HepG2 (cell line): ENCODE results near the gene ADGRG6. TPM values are rescaled to one million over a fixed set of nuclear protein-coding genes. Genes with fewer than 3 reads are reported as not detected.

Experiments
- AKAP8 ChIP-seq: sonication (generic); formaldehyde crosslinking; IDR thresholded peaks from 2 replicates; pipeline ENCODE4 v1.5.1; 2020; ENCODE audit warnings: mild to moderate bottlenecking, missing genetic modification reagents
- CEBPG ChIP-seq: IDR thresholded peaks from 2 replicates; pipeline ENCODE4 v1.6.1; 2016
- FOXA1 ChIP-seq, 2 experiments: fragments of 450-650 bp in 1 of 2; sonication (generic) in 1 of 2; formaldehyde crosslinking in 1 of 2; IDR thresholded peaks; 2 replicates each; pipeline versions ENCODE4 v1.4.0 to v1.6.1; 2016 to 2020; ENCODE audit warnings: missing genetic modification reagents in 1 of 2
- FOXP1 ChIP-seq, 2 experiments: fragments of 450-650 bp in 1 of 2; IDR thresholded peaks; 2 replicates each; pipeline ENCODE4 v1.6.1; 2017 to 2018; ENCODE audit warnings: antibody characterized with exemption in 1 of 2
- HMG20A ChIP-seq: IDR thresholded peaks from 2 replicates; pipeline ENCODE4 v1.6.1; 2016; ENCODE audit warnings: borderline replicate concordance
- HNF4A ChIP-seq: sonication (generic); formaldehyde crosslinking; IDR thresholded peaks from 2 replicates; pipeline ENCODE4 v1.4.0; 2020; ENCODE audit warnings: missing genetic modification reagents
- JARID2 ChIP-seq: sonication (generic); formaldehyde crosslinking; IDR thresholded peaks from 2 replicates; pipeline ENCODE4 v1.8.1; 2023; ENCODE audit warnings: missing genetic modification reagents, inconsistent platforms; ENCODE audit not compliant: insufficient replicate concordance
- MATR3 ChIP-seq: sonication (generic); formaldehyde crosslinking; IDR thresholded peaks from 2 replicates; pipeline ENCODE4 v1.4.0; 2020; ENCODE audit warnings: missing genetic modification reagents
- MED1 ChIP-seq: sonication (generic); formaldehyde crosslinking; IDR thresholded peaks from 2 replicates; pipeline ENCODE4 v1.4.0; 2020; ENCODE audit warnings: missing genetic modification reagents
- NFYC ChIP-seq: IDR thresholded peaks from 2 replicates; pipeline ENCODE4 v1.6.1; 2016; ENCODE audit warnings: missing genetic modification reagents, missing compliant biosample characterization
- SIX1 ChIP-seq: sonication (generic); formaldehyde crosslinking; IDR thresholded peaks from 2 replicates; pipeline ENCODE4 v1.4.0; 2020; ENCODE audit warnings: missing genetic modification reagents, borderline replicate concordance
- SOX5 ChIP-seq: IDR thresholded peaks from 2 replicates; pipeline ENCODE4 v1.6.1; 2016; ENCODE audit warnings: borderline replicate concordance
- SP5 ChIP-seq: IDR thresholded peaks from 2 replicates; pipeline ENCODE4 v1.6.1; 2016; ENCODE audit warnings: low read depth, borderline replicate concordance
- SUZ12 ChIP-seq: fragments of 150-350 bp; IDR thresholded peaks from 2 replicates; pipeline ENCODE4 v1.6.1; 2014; ENCODE audit warnings: low read depth, low read length
- TBX3 ChIP-seq: fragments of 450-650 bp; IDR thresholded peaks from 2 replicates; pipeline ENCODE4 v1.6.1; 2017; ENCODE audit warnings: antibody characterized with exemption, mild to moderate bottlenecking, inconsistent platforms, borderline replicate concordance
- TSC22D2 ChIP-seq: sonication (generic); formaldehyde crosslinking; IDR thresholded peaks from 2 replicates; pipeline ENCODE4 v1.5.1; 2020; ENCODE audit warnings: missing genetic modification reagents, mild to moderate bottlenecking, borderline replicate concordance
- ZKSCAN8 ChIP-seq: IDR thresholded peaks from 2 replicates; pipeline ENCODE4 v1.6.1; 2016; ENCODE audit warnings: borderline replicate concordance, missing genetic modification reagents, missing compliant biosample characterization
- ZNF652 ChIP-seq: IDR thresholded peaks from 2 replicates; pipeline ENCODE4 v1.6.1; 2016; ENCODE audit warnings: low read depth, borderline replicate concordance
- ZNF713 ChIP-seq: sonication (generic); formaldehyde crosslinking; IDR thresholded peaks from 2 replicates; pipeline ENCODE4 v1.4.0; 2020; ENCODE audit warnings: mild to moderate bottlenecking, missing genetic modification reagents
- polyA plus RNA-seq, 8 experiments: library from polyadenylated mRNA; depleted of rRNA in 3 of 8; stranded (reverse) in 7 of 8; unstranded in 1 of 8; fragments of >200 nt; fragmentation: Illumina TruSeq in 4 of 8; extraction: Trizol in 4 of 8; gene quantifications; 2 replicates each; pipeline versions ENCODE4 v1.2.1 to v1.2.3, GENCODE V29; 2011 to 2016; ENCODE audit warnings: low read depth in 4 of 8, missing spikeins in 1 of 8, mixed read lengths in 1 of 8; ENCODE audit not compliant: insufficient read depth in 1 of 8
- total RNA-seq, 5 experiments: library from RNA; depleted of rRNA; stranded (reverse); fragments of >200 nt; fragmentation: Illumina TruSeq; extraction: Trizol; gene quantifications; 2 replicates each; pipeline ENCODE4 v1.2.3, GENCODE V29; 2016; ENCODE audit warnings: low read depth in 1 of 5
- TF ChIP-seq, protein P1 (sequence below): sonication (generic); formaldehyde crosslinking; IDR thresholded peaks from 2 replicates; pipeline ENCODE4 v1.5.1; 2020; ENCODE audit warnings: missing genetic modification reagents, mild to moderate bottlenecking, borderline replicate concordance
- TF ChIP-seq, protein P2 (sequence below), 2 experiments: sonication (generic) in 1 of 2; formaldehyde crosslinking in 1 of 2; IDR thresholded peaks; 2 replicates each; pipeline versions ENCODE4 v1.4.0 to v1.6.1; 2016 to 2020; ENCODE audit warnings: borderline replicate concordance in 1 of 2, low read depth in 1 of 2, mild to moderate bottlenecking in 1 of 2, missing genetic modification reagents in 1 of 2
- TF ChIP-seq, protein P3 (sequence below): sonication (generic); formaldehyde crosslinking; IDR thresholded peaks from 2 replicates; pipeline ENCODE4 v1.8.0; 2022; ENCODE audit warnings: mild to moderate bottlenecking, missing genetic modification reagents; ENCODE audit not compliant: insufficient replicate concordance

ADGRG6 gene
- total and polyA plus RNA-seq, 2 of the 13 experiments (the other 11 are each of a cell fraction or from before 2014, with no cell fraction given), result 129 to 249 TPM

DNA sequence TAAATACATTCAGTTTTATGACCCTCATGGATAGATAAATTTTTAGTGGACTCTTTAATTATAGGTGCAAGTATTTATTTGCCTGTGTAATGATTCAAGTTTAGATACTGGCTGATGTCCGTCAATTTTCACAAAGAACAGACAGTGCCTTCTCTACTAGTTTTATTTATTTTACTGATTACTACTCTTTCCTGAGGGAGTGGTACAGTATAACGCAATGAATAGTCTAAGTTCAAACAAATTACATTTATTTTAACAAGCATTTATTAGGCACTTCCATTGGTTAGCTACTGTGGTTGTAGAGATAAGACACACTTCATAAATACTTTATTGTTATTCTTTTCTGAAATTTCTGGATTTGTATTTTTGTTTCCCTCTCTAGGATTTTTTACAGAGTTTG is 74.3 kb downstream of the ADGRG6 start (continued):
- TF ChIP-seq, protein P1, sequence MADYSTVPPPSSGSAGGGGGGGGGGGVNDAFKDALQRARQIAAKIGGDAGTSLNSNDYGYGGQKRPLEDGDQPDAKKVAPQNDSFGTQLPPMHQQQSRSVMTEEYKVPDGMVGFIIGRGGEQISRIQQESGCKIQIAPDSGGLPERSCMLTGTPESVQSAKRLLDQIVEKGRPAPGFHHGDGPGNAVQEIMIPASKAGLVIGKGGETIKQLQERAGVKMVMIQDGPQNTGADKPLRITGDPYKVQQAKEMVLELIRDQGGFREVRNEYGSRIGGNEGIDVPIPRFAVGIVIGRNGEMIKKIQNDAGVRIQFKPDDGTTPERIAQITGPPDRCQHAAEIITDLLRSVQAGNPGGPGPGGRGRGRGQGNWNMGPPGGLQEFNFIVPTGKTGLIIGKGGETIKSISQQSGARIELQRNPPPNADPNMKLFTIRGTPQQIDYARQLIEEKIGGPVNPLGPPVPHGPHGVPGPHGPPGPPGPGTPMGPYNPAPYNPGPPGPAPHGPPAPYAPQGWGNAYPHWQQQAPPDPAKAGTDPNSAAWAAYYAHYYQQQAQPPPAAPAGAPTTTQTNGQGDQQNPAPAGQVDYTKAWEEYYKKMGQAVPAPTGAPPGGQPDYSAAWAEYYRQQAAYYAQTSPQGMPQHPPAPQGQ, result no peak
- peak; percentile 70 for TF ChIP-seq HMG20A
- TF ChIP-seq, protein P2, sequence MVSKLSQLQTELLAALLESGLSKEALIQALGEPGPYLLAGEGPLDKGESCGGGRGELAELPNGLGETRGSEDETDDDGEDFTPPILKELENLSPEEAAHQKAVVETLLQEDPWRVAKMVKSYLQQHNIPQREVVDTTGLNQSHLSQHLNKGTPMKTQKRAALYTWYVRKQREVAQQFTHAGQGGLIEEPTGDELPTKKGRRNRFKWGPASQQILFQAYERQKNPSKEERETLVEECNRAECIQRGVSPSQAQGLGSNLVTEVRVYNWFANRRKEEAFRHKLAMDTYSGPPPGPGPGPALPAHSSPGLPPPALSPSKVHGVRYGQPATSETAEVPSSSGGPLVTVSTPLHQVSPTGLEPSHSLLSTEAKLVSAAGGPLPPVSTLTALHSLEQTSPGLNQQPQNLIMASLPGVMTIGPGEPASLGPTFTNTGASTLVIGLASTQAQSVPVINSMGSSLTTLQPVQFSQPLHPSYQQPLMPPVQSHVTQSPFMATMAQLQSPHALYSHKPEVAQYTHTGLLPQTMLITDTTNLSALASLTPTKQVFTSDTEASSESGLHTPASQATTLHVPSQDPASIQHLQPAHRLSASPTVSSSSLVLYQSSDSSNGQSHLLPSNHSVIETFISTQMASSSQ (IDR thresholded peaks at IDR 0.05; ENCODE audit: low read depth), result peak; percentile 76; the same call in 1 of the 2 replicates
- TF ChIP-seq, protein P2 (CRISPR knock-in tag; IDR thresholded peaks at IDR 0.05; ENCODE audit: borderline replicate concordance), result 0 out of 2 replicates have a peak, but pooled peaks have one; percentile 42
- 0 out of 2 replicates have a peak, but pooled peaks have one; percentile 14 for TF ChIP-seq ZNF652
- TF ChIP-seq MATR3, result no peak
- TF ChIP-seq ZNF713, result no peak
- TF ChIP-seq HNF4A (CRISPR knock-in tag), result peak; percentile 47
- TF ChIP-seq FOXA1 (IDR thresholded peaks at IDR 0.05), result no peak
- peak; percentile 63 for TF ChIP-seq FOXA1 (CRISPR knock-in tag; IDR thresholded peaks at IDR 0.05)
- no peak for TF ChIP-seq TSC22D2 (CRISPR knock-in tag)
- peak; percentile 69 for TF ChIP-seq CEBPG (CRISPR knock-in tag)
- TF ChIP-seq MED1 (CRISPR knock-in tag), result peak; percentile 44; the same call in 1 of the 2 replicates
- peak; percentile 59; the same call in 1 of the 2 replicates for TF ChIP-seq SOX5 (CRISPR knock-in tag)
- TF ChIP-seq TBX3, result peak; percentile 52; the same call in 1 of the 2 replicates
- TF ChIP-seq JARID2 (CRISPR knock-in tag), result no peak
- no peak for TF ChIP-seq AKAP8 (CRISPR knock-in tag)
- peak; percentile 37; the same call in 1 of the 2 replicates for TF ChIP-seq NFYC
- no peak for TF ChIP-seq ZKSCAN8 (CRISPR knock-in tag)
- peak; percentile 47; the same call in 1 of the 2 replicates for TF ChIP-seq SIX1 (CRISPR knock-in tag)
- TF ChIP-seq FOXP1 (IDR thresholded peaks at IDR 0.05), result no peak
- peak; percentile 79; the same call in 1 of the 2 replicates for TF ChIP-seq FOXP1 (CRISPR knock-in tag; IDR thresholded peaks at IDR 0.05)
- peak; percentile 74; the same call in 1 of the 2 replicates for TF ChIP-seq SP5 (CRISPR knock-in tag)
- no peak for TF ChIP-seq SUZ12
- TF ChIP-seq, protein P3, sequence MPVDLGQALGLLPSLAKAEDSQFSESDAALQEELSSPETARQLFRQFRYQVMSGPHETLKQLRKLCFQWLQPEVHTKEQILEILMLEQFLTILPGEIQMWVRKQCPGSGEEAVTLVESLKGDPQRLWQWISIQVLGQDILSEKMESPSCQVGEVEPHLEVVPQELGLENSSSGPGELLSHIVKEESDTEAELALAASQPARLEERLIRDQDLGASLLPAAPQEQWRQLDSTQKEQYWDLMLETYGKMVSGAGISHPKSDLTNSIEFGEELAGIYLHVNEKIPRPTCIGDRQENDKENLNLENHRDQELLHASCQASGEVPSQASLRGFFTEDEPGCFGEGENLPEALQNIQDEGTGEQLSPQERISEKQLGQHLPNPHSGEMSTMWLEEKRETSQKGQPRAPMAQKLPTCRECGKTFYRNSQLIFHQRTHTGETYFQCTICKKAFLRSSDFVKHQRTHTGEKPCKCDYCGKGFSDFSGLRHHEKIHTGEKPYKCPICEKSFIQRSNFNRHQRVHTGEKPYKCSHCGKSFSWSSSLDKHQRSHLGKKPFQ (CRISPR knock-in tag), result no peak
